ENCODE results near the gene ADORA2B.
A peak's percentile ranks its signal among the peaks of the same experiment; 100 is the strongest.

ADORA2B gene

DNA sequence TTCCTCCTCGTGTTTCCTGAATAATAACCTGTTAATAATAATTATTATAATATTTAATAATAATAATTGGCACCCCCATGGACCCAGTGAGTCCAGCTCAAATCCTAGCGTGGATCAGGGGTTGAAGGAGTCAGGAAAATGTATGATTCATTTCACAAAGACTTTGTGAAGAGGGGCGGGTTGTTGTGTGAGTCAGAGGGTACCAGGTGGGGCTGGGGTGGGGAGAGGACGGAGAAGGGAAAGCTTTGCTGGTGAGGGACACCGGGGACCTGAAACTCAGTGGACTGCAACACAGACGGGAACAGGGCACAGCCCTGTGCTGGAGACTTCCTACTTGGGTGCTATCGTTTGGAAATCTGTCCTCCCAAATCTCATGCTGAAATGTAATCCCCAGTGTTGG, 3.1 kb upstream of the ADORA2B start:
- no peak for TF ChIP-seq EZH2phosphoT487 (conservative IDR thresholded peaks at IDR 0.05; ENCODE audit: low read length)
- Histone ChIP-seq H3K36me3 (ENCODE audit: low read length) (no peaks in the 10 kb centered on the region), H2AFZ (ENCODE audit: low read depth, low read length, severe bottlenecking) (no peak overlapping the region), H3F3A (ENCODE audit: insufficient read depth) (no peaks in the 10 kb centered on the region), H3K9me3 (ENCODE audit: insufficient read depth, low read length) (no peaks in the 10 kb centered on the region), H4K20me1 (ENCODE audit: low read depth, low read length) (no peaks in the 10 kb centered on the region), H3K4me3 (ENCODE audit: insufficient read depth, low read length, poor library complexity, severe bottlenecking) (no peak overlapping the region), H3K27me3 (ENCODE audit: low read length) (no peaks in the 10 kb centered on the region), H3K79me2 (ENCODE audit: insufficient read depth, low read length) (no peaks in the 10 kb centered on the region), H3K27ac (ENCODE audit: low read depth, low read length) (no peak overlapping the region), H3K9me2 (replicated peaks; ENCODE audit: insufficient read depth, low read length) (no peaks in the 10 kb centered on the region), H3K9ac (ENCODE audit: low read length) (no peak overlapping the region), H3K4me2 (ENCODE audit: low read depth, low read length, poor library complexity, severe bottlenecking) (no peak overlapping the region)

- Histone ChIP-seq H3K27me3 (ENCODE audit: low read length) (no peaks in the 10 kb centered on the region), H3F3A (ENCODE audit: insufficient read depth) (no peaks in the 10 kb centered on the region), H2AFZ (ENCODE audit: low read depth, low read length, severe bottlenecking) (no peak overlapping the region), H3K4me2 (ENCODE audit: low read depth, low read length, poor library complexity, severe bottlenecking) (no peak overlapping the region), H3K9me3 (ENCODE audit: insufficient read depth, low read length) (no peaks in the 10 kb centered on the region), H3K9me2 (replicated peaks; ENCODE audit: insufficient read depth, low read length) (no peaks in the 10 kb centered on the region), H3K79me2 (ENCODE audit: insufficient read depth, low read length) (no peaks in the 10 kb centered on the region), H3K4me3 (ENCODE audit: insufficient read depth, low read length, poor library complexity, severe bottlenecking) (no peak overlapping the region), H3K9ac (ENCODE audit: low read length) (no peak overlapping the region), H3K36me3 (ENCODE audit: low read length) (no peaks in the 10 kb centered on the region), H4K20me1 (ENCODE audit: low read depth, low read length) (no peaks in the 10 kb centered on the region), H3K27ac (ENCODE audit: low read depth, low read length) (no peak overlapping the region)
- TF ChIP-seq, protein P1, sequence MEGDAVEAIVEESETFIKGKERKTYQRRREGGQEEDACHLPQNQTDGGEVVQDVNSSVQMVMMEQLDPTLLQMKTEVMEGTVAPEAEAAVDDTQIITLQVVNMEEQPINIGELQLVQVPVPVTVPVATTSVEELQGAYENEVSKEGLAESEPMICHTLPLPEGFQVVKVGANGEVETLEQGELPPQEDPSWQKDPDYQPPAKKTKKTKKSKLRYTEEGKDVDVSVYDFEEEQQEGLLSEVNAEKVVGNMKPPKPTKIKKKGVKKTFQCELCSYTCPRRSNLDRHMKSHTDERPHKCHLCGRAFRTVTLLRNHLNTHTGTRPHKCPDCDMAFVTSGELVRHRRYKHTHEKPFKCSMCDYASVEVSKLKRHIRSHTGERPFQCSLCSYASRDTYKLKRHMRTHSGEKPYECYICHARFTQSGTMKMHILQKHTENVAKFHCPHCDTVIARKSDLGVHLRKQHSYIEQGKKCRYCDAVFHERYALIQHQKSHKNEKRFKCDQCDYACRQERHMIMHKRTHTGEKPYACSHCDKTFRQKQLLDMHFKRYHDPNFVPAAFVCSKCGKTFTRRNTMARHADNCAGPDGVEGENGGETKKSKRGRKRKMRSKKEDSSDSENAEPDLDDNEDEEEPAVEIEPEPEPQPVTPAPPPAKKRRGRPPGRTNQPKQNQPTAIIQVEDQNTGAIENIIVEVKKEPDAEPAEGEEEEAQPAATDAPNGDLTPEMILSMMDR (IDR thresholded peaks at IDR 0.05; ENCODE audit: insufficient read depth, low read length, poor library complexity, severe bottlenecking) = no peak
- TF ChIP-seq EZH2phosphoT487 (conservative IDR thresholded peaks at IDR 0.05; ENCODE audit: low read length) = no peak
These were observed 2.6 kb upstream of the ADORA2B start for GRCh38 chr17:15942207-15942833.

DNA sequence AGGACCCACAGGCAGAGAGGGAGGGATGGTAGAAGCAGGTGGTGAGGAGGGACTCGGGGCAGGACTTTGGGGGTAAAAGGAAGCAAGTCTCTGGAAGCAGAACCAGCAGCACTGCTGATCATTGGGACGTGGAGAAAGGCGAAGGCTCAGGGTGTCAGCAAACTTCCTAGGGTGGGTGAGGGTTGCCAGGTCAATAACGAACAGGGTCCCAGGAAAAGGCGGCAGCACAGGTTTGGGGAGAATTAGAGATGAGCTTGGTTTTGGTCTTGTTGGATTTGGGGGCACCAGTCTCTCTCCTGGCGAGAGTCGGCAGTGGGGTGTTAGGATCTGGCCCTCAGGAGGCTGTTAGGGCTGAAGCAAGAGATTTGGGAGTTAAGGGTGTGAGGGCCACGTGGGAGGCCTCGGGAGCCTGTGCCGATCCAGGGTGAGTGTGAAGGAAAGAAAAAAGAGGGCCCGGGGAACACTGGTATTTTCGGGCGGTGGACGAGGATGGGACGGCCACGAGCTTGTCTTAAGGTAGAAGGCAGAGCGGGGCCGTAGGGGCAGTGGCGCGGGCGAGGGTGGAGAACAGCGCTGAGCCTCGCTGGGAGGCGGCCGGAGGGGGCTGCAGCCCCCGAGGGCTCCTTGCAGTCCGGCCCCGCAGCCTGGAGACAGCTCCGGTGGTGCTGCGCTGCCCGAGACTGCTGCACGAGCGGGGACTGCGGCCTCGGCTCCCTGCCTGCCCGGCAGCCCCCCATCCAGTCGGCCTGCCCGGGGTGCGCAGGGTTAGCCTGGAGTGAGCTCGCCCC, 765 bp upstream of the ADORA2B start:
- Histone ChIP-seq H4K20me1 (ENCODE audit: low read depth, low read length) (no peaks in the 10 kb centered on the region), H3K4me3 (ENCODE audit: insufficient read depth, low read length, poor library complexity, severe bottlenecking) (peak overlapping the region; percentile 54), H3K9ac (ENCODE audit: low read length) (peak overlapping the region; percentile 54), H3K9me3 (ENCODE audit: insufficient read depth, low read length) (no peaks in the 10 kb centered on the region), H3K36me3 (ENCODE audit: low read length) (no peaks in the 10 kb centered on the region), H3K9me2 (replicated peaks; ENCODE audit: insufficient read depth, low read length) (no peaks in the 10 kb centered on the region), H3K27me3 (ENCODE audit: low read length) (no peaks in the 10 kb centered on the region), H3K4me2 (ENCODE audit: low read depth, low read length, poor library complexity, severe bottlenecking) (peak overlapping the region; percentile 68), H3K27ac (ENCODE audit: low read depth, low read length) (no peak overlapping the region), H3F3A (ENCODE audit: insufficient read depth) (no peaks in the 10 kb centered on the region), H2AFZ (ENCODE audit: low read depth, low read length, severe bottlenecking) (peak overlapping the region; percentile 96), H3K79me2 (ENCODE audit: insufficient read depth, low read length) (no peaks in the 10 kb centered on the region)
- TF ChIP-seq EZH2phosphoT487 (conservative IDR thresholded peaks at IDR 0.05; ENCODE audit: low read length) = no peak
- TF ChIP-seq, protein P1 (IDR thresholded peaks at IDR 0.05; ENCODE audit: insufficient read depth, low read length, poor library complexity, severe bottlenecking) = no peak

Data from SU-DHL-6 (cell line).